ENCODE data around the gene BRD4. TPM values are rescaled to one million over a fixed set of nuclear protein-coding genes. Genes with fewer than 3 reads are reported as not detected.
A peak's percentile ranks its signal among the peaks of the same experiment; 100 is the strongest.

The BRD4 gene
- total and polyA plus RNA-seq, 2 of the 13 experiments (the other 11 are each of a cell fraction or from before 2014, with no cell fraction given), result 10.5 to 11.4 TPM

DNA sequence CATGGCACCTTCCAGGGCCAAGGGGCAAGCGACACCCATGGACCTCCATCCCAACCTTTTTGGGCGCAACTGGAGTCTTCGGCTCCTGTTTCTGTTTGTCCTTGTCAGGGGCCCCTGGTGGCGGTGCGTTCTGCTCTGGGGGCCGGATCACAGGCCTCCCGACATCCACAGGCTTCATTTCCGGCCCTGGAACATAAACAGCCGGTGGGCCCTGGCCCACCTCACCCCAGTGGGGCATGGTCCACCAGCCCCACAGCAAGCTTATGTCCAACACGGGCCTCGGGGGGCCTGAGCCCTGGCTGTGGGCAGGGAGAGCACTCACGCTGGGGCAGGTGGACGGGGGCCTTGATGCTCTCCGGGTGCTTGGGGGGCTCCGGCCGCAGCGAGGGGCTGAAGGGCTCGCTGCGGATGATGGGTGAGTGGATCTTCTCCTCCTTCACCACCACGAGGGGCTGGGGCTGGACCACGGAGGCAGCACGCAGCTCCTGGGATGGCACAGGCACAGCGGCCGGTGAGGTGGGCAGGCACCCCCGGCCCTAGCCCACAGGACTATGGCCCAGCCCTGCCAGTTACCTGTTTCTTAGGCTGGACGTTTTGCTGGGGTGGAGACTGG is 92.9 kb downstream of the BRD4 start:
- FAIRE-seq (no peak), DNase-seq (ENCODE audit: low spot score) (no peak), ATAC-seq (no peak)
- Histone ChIP-seq H3K27ac (ENCODE audit: extremely low read length, insufficient read depth, low read length) (no peak overlapping the region), H4K20me1 (ENCODE audit: insufficient read depth, low read length) (no peaks in the 10 kb centered on the region), H3K36me3 (replicated peaks in 1 of 2; ENCODE audit: control insufficient read depth in 1 of 2, insufficient read depth in 2 of 2, low read length in 2 of 2) (peaks cover 46 to 67% of the 10 kb centered on the region in 2 experiments), H3K27me3 (ENCODE audit: control insufficient read depth in 1 of 2, insufficient read depth in 2 of 2, low read length in 2 of 2) (no peaks in the 10 kb centered on the region), H3K4me1 (ENCODE audit: insufficient read depth, low read length) (no peaks in the 10 kb centered on the region), H3K9ac (ENCODE audit: insufficient read depth, low read depth, low read length) (no peak overlapping the region), H3K9me3 (ENCODE audit: low read length) (no peaks in the 10 kb centered on the region), H2AFZ (ENCODE audit: low read length) (no peak overlapping the region), H3K79me2 (ENCODE audit: insufficient read depth, low read length) (no peaks in the 10 kb centered on the region), H3K4me2 (ENCODE audit: low read depth, low read length) (no peak overlapping the region), H3K4me3 (replicated peaks in 1 of 3; ENCODE audit: insufficient read depth in 1 of 3, low read depth in 2 of 3, low read length in 3 of 3) (no peak overlapping the region)
- in situ Hi-C loops (cut with HindIII; ENCODE audit: extremely low pct_ligation_motif_present, low pct_unique_long_range_greater_than_20kb), result no loop called here
- intact Hi-C loops (cut with micrococcal nuclease; ENCODE audit: unreplicated experiment), result no loop called here
- BruUV-seq (replicated peaks), result no TSS peak
- WGBS (ENCODE audit: low lambda C conversion rate), result 93% methylated on average over 7 of the region's 26 CpGs
- TF ChIP-seq AGO2 (optimal IDR thresholded peaks at IDR 0.05; ENCODE audit: low read depth, low read length) (peak; percentile 80), RBM22 (optimal IDR thresholded peaks at IDR 0.05; ENCODE audit: low read length) (peak; percentile 66)
- TF ChIP-seq, protein P1, sequence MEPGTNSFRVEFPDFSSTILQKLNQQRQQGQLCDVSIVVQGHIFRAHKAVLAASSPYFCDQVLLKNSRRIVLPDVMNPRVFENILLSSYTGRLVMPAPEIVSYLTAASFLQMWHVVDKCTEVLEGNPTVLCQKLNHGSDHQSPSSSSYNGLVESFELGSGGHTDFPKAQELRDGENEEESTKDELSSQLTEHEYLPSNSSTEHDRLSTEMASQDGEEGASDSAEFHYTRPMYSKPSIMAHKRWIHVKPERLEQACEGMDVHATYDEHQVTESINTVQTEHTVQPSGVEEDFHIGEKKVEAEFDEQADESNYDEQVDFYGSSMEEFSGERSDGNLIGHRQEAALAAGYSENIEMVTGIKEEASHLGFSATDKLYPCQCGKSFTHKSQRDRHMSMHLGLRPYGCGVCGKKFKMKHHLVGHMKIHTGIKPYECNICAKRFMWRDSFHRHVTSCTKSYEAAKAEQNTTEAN (CRISPR knock-in tag; conservative IDR thresholded peaks at IDR 0.05), result no peak
- ChIA-PET POLR2A (no interaction called here), CTCF (ENCODE audit: low intra/inter-chr PET ratio, low total read pairs) (no interaction called here)

DNA sequence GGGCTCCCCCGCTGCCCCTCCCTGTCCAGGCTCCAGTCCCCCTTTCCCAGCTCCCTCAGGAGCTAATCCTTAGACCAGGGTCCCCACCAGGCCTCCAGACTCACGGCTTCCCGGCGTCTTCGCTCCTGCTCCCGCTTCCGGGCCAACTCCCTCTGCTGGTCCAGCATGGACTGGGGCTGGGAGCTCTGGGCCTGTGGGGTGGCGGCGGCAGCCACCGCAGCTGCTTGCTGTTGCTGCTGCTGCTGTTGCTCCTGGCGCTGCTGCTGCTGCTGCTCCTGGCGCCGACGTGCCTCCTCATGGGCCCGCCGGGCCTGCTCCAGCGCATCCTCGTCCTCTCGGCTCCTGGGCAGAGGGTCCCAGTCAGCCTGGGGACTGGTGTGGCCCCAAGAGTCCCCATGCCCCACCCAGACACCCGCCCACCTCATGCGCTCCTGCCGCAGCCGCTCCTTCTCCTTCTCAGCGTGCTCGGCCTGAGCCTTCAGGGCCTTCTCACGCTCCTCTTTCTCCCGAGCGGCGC is 93.6 kb downstream of the BRD4 start:
- TF ChIP-seq POLR2G (IDR thresholded peaks at IDR 0.05; ENCODE audit: low read depth, low read length) (0 out of 2 replicates have a peak, but pooled peaks have one; percentile 1), SCMH1 (CRISPR knock-in tag; IDR thresholded peaks at IDR 0.05; ENCODE audit: borderline replicate concordance) (no peak)
- CTCF ChIA-PET (ENCODE audit: low intra/inter-chr PET ratio, low total read pairs), result no interaction called here
- H3K4me2 ChIP-seq (ENCODE audit: low read depth, low read length), result no peak overlapping the region
- in situ Hi-C loops (cut with HindIII; ENCODE audit: extremely low pct_ligation_motif_present, low pct_unique_long_range_greater_than_20kb), result no loop called here
- BruUV-seq (replicated peaks), result no TSS peak
- ATAC-seq (peak; percentile 5), DNase-seq (ENCODE audit: low spot score) (no peak), FAIRE-seq (no peak)
- no peak overlapping the region for H3K27ac ChIP-seq (ENCODE audit: extremely low read length, insufficient read depth, low read length)
- no peak overlapping the region for H3K4me3 ChIP-seq (replicated peaks in 1 of 3; ENCODE audit: insufficient read depth in 1 of 3, low read depth in 2 of 3, low read length in 3 of 3)
- no peak overlapping the region for H2AFZ ChIP-seq (ENCODE audit: low read length)
- no peaks in the 10 kb centered on the region for H3K79me2 ChIP-seq (ENCODE audit: insufficient read depth, low read length)
- H3K9ac ChIP-seq (ENCODE audit: insufficient read depth, low read depth, low read length), result no peak overlapping the region
- no peaks in the 10 kb centered on the region for H3K9me3 ChIP-seq (ENCODE audit: low read length)
- no peaks in the 10 kb centered on the region for H3K27me3 ChIP-seq (ENCODE audit: control insufficient read depth in 1 of 2, insufficient read depth in 2 of 2, low read length in 2 of 2)
- no peaks in the 10 kb centered on the region for H3K4me1 ChIP-seq (ENCODE audit: insufficient read depth, low read length)
- intact Hi-C loops (cut with micrococcal nuclease; ENCODE audit: unreplicated experiment), result no loop called here
- peaks cover 40 to 62% of the 10 kb centered on the region in 2 experiments for H3K36me3 ChIP-seq (replicated peaks in 1 of 2; ENCODE audit: control insufficient read depth in 1 of 2, insufficient read depth in 2 of 2, low read length in 2 of 2)
- no peaks in the 10 kb centered on the region for H4K20me1 ChIP-seq (ENCODE audit: insufficient read depth, low read length)
- POLR2A ChIA-PET, result no interaction called here
- 99% methylated on average over 24 of the region's 29 CpGs for WGBS (ENCODE audit: low lambda C conversion rate)
